Ascending aorta (tissue), 2 donors: ENCODE data around the gene OSER1. TPM values are rescaled to one million over a fixed set of nuclear protein-coding genes. Genes with fewer than 3 reads are reported as not detected.

Experiments
- DNase-seq, 2 donors: peaks; one replicate each; pipeline ENCODE4 v3.0.0-alpha.2; 2019; ENCODE audit warnings: low spot score in 2 of 2
- H3K27ac ChIP-seq, 2 donors: fragments of 200-600 bp; sonication (generic); one replicate each; pipeline ENCODE4 v1.5.1; 2016 to 2017; ENCODE audit warnings: mild to moderate bottlenecking in 1 of 2
- H3K27me3 ChIP-seq: fragments of 200-600 bp; sonication (generic); one replicate; pipeline ENCODE4 v1.5.1; 2017
- H3K36me3 ChIP-seq, 2 donors: fragments of 200-600 bp; sonication (generic); one replicate each; pipeline ENCODE4 v1.5.1; 2016
- H3K4me1 ChIP-seq, 2 donors: fragments of 200-600 bp; sonication (generic); one replicate each; pipeline ENCODE4 v1.5.1; 2016 to 2017; ENCODE audit warnings: mild to moderate bottlenecking in 1 of 2
- H3K4me3 ChIP-seq, 2 donors: fragments of 200-600 bp; sonication (generic); one replicate each; pipeline ENCODE4 v1.5.1; 2016 to 2017; ENCODE audit warnings: mild to moderate bottlenecking in 1 of 2
- H3K9me3 ChIP-seq, 2 donors: fragments of 200-600 bp; sonication (generic); one replicate each; pipeline ENCODE4 v1.5.1; 2016
- intact Hi-C: fragments of 100-400 bp; cut with DNase I; formaldehyde crosslinking; loops from one replicate; pipeline ENCODE4 v1.15.1; 2023
- total RNA-seq: library from RNA; depleted of rRNA; stranded (reverse); fragments of >200 nt; gene quantifications from one replicate; pipeline ENCODE4 v1.1.0, GENCODE V29; 2016
- TF ChIP-seq, protein P1 (sequence below), 3 experiments: fragments of 200-600 bp in 2 of 3; fragments of 450-650 bp in 1 of 3; sonication (generic) in 2 of 3; IDR thresholded peaks; one replicate each; pipeline ENCODE4 v1.5.1; 2016 to 2019; ENCODE audit warnings: antibody characterized with exemption in 3 of 3, mild to moderate bottlenecking in 1 of 3, moderate library complexity in 1 of 3

OSER1 gene
- total RNA-seq, 1 donor from 2014 or later, result 9.2 TPM

DNA sequence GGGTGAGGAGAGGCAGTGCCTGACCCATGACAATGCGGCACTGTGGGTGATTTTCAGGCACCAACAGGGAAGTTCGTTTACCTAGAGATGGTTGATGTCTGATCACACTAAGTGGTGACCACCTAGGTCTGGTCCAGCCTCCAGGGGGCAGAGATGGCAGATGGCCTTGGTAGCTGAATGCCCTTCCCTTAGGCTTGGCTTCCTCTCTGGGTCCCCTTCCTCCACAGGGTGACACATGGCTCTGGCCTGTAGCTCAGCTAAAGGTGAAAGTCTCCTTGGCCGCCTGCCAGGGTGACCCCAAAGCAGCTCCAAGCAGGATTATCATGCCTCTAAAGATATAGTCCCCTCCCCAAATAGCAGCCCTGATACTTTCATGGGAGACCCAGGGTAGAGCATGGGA, 43.0 kb upstream of the OSER1 start:
- Histone ChIP-seq H3K4me1 (no peaks in the 10 kb centered on the region), H3K36me3 (no peaks in the 10 kb centered on the region), H3K4me3 (no peak overlapping the region), H3K27ac (no peak overlapping the region), H3K27me3 (no peaks in the 10 kb centered on the region), H3K9me3 (no peaks in the 10 kb centered on the region)
- no peak for DNase-seq
- TF ChIP-seq, protein P1, sequence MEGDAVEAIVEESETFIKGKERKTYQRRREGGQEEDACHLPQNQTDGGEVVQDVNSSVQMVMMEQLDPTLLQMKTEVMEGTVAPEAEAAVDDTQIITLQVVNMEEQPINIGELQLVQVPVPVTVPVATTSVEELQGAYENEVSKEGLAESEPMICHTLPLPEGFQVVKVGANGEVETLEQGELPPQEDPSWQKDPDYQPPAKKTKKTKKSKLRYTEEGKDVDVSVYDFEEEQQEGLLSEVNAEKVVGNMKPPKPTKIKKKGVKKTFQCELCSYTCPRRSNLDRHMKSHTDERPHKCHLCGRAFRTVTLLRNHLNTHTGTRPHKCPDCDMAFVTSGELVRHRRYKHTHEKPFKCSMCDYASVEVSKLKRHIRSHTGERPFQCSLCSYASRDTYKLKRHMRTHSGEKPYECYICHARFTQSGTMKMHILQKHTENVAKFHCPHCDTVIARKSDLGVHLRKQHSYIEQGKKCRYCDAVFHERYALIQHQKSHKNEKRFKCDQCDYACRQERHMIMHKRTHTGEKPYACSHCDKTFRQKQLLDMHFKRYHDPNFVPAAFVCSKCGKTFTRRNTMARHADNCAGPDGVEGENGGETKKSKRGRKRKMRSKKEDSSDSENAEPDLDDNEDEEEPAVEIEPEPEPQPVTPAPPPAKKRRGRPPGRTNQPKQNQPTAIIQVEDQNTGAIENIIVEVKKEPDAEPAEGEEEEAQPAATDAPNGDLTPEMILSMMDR (IDR thresholded peaks at IDR 0.05), result no peak
- intact Hi-C loops, result no loop called here

DNA sequence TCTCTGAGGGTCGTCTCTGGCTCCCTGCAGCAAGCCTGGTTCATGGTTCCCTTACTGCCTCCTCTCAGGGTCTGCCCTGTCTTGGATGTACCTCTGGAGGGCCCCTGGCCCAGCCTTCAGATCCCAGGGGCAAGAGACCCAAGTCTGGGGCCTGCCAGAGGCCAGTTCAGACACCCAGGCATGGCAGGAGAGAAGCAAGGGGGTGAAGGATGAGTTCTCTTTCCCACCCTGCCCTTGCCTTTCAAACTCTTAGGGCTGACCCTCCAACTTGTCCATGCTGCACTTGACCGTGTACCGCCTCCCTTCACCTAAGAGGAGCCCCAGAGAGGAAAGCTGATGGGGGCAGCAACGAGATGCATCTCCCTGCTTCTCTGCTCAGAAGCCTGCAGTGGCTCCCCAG, 40.7 kb upstream of the OSER1 start:
- peaks cover 5% of the 10 kb centered on the region for H3K27me3 ChIP-seq
- H3K4me3 ChIP-seq, result no peak overlapping the region
- no peaks in the 10 kb centered on the region for H3K36me3 ChIP-seq
- intact Hi-C loops, result no loop called here
- no peaks in the 10 kb centered on the region for H3K9me3 ChIP-seq
- H3K27ac ChIP-seq, result no peak overlapping the region
- H3K4me1 ChIP-seq, result no peaks in the 10 kb centered on the region
- DNase-seq, result no peak
- TF ChIP-seq, protein P1 (IDR thresholded peaks at IDR 0.05), result no peak

DNA sequence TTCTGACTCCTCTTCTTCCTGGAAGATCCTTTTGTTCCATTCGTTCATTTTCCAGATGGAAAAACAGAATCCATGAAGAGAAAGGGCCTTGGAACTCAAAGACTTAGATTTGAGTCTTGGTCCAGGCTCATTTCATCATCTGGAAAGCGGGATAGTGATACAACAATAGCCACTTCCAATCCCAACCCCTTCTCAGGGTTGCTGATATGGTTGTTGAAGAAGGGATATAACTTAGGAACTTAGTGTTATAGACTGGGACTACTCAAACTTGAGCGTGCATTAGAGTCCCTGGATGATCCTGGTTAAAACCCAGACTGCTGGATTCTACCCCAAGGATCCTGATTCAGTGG, 37.8 kb upstream of the OSER1 start:
- H3K36me3 ChIP-seq, result no peaks in the 10 kb centered on the region
- H3K4me3 ChIP-seq, result no peak overlapping the region
- no peak overlapping the region for H3K27ac ChIP-seq
- no peaks in the 10 kb centered on the region for H3K4me1 ChIP-seq
- no peak for DNase-seq
- TF ChIP-seq, protein P1 (IDR thresholded peaks at IDR 0.05), result no peak
- no peaks in the 10 kb centered on the region for H3K9me3 ChIP-seq
- intact Hi-C loops, result no loop called here
- peaks cover 5% of the 10 kb centered on the region for H3K27me3 ChIP-seq

DNA sequence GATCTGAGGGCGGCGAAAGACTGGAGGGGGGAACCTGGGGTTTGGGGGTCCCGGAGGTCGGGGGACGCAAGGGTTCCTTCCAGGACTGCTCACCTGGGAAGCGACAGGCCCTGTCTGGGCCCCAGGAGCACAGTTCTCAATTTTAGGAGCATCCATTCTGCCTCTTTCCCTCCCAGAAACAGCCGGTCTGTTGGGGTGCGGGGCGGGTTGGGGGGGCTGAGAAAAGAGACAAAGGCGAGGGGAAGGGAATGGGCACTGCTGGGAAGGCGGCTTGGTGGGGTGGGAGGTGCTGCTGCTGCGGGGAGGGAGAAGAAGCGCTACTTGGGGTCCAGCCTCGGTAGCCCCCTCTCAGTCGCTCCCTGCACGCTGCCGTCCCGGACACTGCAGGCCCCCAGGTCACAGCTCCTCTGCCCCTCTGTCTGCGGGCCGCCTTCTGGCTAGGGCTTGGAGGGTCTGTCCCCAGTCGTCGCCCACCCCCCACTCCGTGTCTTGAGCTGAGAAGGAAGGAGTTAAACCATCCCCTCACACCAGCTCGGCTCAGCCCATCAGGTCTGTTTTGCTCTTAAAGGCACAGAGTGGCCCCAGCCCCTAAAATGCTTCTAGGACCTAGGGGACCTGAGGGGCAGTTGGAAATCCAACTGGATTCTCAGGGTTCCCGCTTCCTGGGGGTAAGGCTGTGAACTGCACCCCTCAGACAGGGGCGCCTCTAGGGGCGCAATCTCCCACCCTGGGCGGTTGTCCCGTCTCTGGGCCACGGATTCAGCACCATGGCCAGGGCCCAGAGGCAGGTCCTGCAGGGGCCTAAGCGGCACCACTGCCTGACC, 37.2 kb upstream of the OSER1 start:
- no peaks in the 10 kb centered on the region for H3K9me3 ChIP-seq
- H3K36me3 ChIP-seq, result no peaks in the 10 kb centered on the region
- peak overlapping the region; percentile 41 to 52 for H3K4me3 ChIP-seq
- intact Hi-C loops, result no loop called here
- H3K27ac ChIP-seq, result no peak overlapping the region
- peaks cover 5% of the 10 kb centered on the region for H3K27me3 ChIP-seq
- TF ChIP-seq, protein P1 (IDR thresholded peaks at IDR 0.05), result no peak
- DNase-seq, result no peak
- H3K4me1 ChIP-seq, result no peaks in the 10 kb centered on the region

DNA sequence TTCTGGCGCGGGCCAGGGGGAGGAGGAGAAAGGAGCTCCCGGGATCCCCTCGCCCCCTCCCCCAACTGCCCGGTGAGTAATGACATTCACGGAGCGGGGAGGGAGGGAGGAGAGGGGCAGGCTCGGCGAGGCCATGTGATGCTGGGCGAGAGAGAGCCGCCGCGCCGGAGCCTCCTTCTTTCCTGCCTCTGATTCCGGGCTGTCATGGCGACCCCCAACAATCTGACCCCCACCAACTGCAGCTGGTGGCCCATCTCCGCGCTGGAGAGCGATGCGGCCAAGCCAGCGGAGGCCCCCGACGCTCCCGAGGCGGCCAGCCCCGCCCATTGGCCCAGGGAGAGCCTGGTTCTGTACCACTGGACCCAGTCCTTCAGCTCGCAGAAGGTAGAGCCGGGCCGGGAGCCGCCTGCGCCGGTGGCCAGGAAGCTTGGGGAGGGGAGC, 36.6 kb upstream of the OSER1 start, which contains the start of gene GDAP1L1:
GDAP1L1 (plus strand) TSS at position 178 of the 441 bp plus-strand sequence; CDS start at position 205, 27 bp downstream.
- no peaks in the 10 kb centered on the region for H3K4me1 ChIP-seq
- no peak within 1 kb of the TSS for H3K27ac ChIP-seq
- peak within 1 kb of the TSS; percentile 41 to 52 for H3K4me3 ChIP-seq
- no peak for DNase-seq
- TF ChIP-seq, protein P1 (IDR thresholded peaks at IDR 0.05), result no peak
- H3K36me3 ChIP-seq, result no peaks in the 10 kb centered on the region
- intact Hi-C loops, result no loop called here
- peaks cover 5% of the 10 kb centered on the region for H3K27me3 ChIP-seq
- H3K9me3 ChIP-seq, result no peaks in the 10 kb centered on the region
